Mesothelial cell of epicardium (in vitro differentiated cells): ENCODE data around the gene SERPINB3. TPM values are rescaled to one million over a fixed set of nuclear protein-coding genes. Genes with fewer than 3 reads are reported as not detected.

Experiments
- DNase-seq, 2 experiments: peaks; one replicate each; pipeline ENCODE4 v3.0.0; 2021; ENCODE audit warnings: low spot score in 2 of 2; ENCODE audit not compliant: unreplicated experiment in 2 of 2
- H3K27ac Mint-ChIP-seq: 2 replicates; pipeline ENCODE4 v1.8.0; 2021; ENCODE audit warnings: mixed read lengths
- H3K27me3 Mint-ChIP-seq: 2 replicates; pipeline ENCODE4 v1.8.0; 2021; ENCODE audit warnings: low read depth, mixed read lengths
- H3K36me3 Mint-ChIP-seq: 2 replicates; pipeline ENCODE4 v1.8.0; 2021; ENCODE audit warnings: mixed read lengths
- H3K4me1 Mint-ChIP-seq: 2 replicates; pipeline ENCODE4 v1.8.0; 2021; ENCODE audit warnings: mixed read lengths
- H3K4me3 Mint-ChIP-seq: 2 replicates; pipeline ENCODE4 v1.8.0; 2021; ENCODE audit warnings: mild to moderate bottlenecking, moderate library complexity, mixed read lengths
- H3K9me3 Mint-ChIP-seq: 2 replicates; pipeline ENCODE4 v1.8.0; 2021; ENCODE audit warnings: mixed read lengths
- CTCF ChIP-seq: fragments of 200-600 bp; sonication (generic); IDR thresholded peaks from one replicate; pipeline ENCODE4 v1.5.0; 2021; ENCODE audit warnings: antibody characterized with exemption; ENCODE audit not compliant: unreplicated experiment
- total RNA-seq: library from RNA; stranded (reverse); gene quantifications from 3 replicates; pipeline ENCODE4 v1.2.1, GENCODE V29; 2021

Gene SERPINB3
- total RNA-seq, 1 donor from 2014 or later = not detected

- Mint-ChIP-seq H3K27me3 (peaks cover 12% of the 10 kb centered on the region), H3K4me1 (no peaks in the 10 kb centered on the region), H3K27ac (no peak overlapping the region), H3K9me3 (no peaks in the 10 kb centered on the region), H3K36me3 (no peaks in the 10 kb centered on the region), H3K4me3 (no peak overlapping the region)
- no peak for DNase-seq
- no peak for TF ChIP-seq CTCF
These were observed 38.8 kb upstream of the SERPINB3 start for GRCh38 chr18:63700501-63700900.

- DNase-seq = no peak
- H3K9me3 Mint-ChIP-seq = peaks cover 13% of the 10 kb centered on the region
- H3K27ac Mint-ChIP-seq = no peak overlapping the region
- no peaks in the 10 kb centered on the region for H3K4me1 Mint-ChIP-seq
- H3K36me3 Mint-ChIP-seq = no peaks in the 10 kb centered on the region
- H3K4me3 Mint-ChIP-seq = no peak overlapping the region
- no peak for TF ChIP-seq CTCF
- peaks cover 6% of the 10 kb centered on the region for H3K27me3 Mint-ChIP-seq
These were observed 35.5 kb upstream of the SERPINB3 start for GRCh38 chr18:63697097-63697660.

GRCh38 chr18:63689064-63689463, 27.4 kb upstream of the SERPINB3 start:
- Mint-ChIP-seq H3K4me3 (no peak overlapping the region), H3K36me3 (no peaks in the 10 kb centered on the region), H3K27me3 (no peaks in the 10 kb centered on the region), H3K4me1 (peaks cover 1% of the 10 kb centered on the region), H3K27ac (no peak overlapping the region), H3K9me3 (peaks cover 46% of the 10 kb centered on the region)
- DNase-seq = no peak
- TF ChIP-seq CTCF = no peak

GRCh38 chr18:63686871-63687270, 25.2 kb upstream of the SERPINB3 start:
- no peak for DNase-seq
- no peaks in the 10 kb centered on the region for H3K36me3 Mint-ChIP-seq
- H3K4me3 Mint-ChIP-seq = no peak overlapping the region
- H3K9me3 Mint-ChIP-seq = peaks cover 31% of the 10 kb centered on the region
- H3K27me3 Mint-ChIP-seq = no peaks in the 10 kb centered on the region
- H3K4me1 Mint-ChIP-seq = peaks cover 10% of the 10 kb centered on the region
- no peak overlapping the region for H3K27ac Mint-ChIP-seq
- no peak for TF ChIP-seq CTCF

- no peak overlapping the region for H3K27ac Mint-ChIP-seq
- DNase-seq = no peak
- TF ChIP-seq CTCF = no peak
- peaks cover 21% of the 10 kb centered on the region for H3K9me3 Mint-ChIP-seq
- no peak overlapping the region for H3K4me3 Mint-ChIP-seq
- H3K4me1 Mint-ChIP-seq = peaks cover 10% of the 10 kb centered on the region
- H3K36me3 Mint-ChIP-seq = no peaks in the 10 kb centered on the region
- H3K27me3 Mint-ChIP-seq = no peaks in the 10 kb centered on the region
These were observed 23.0 kb upstream of the SERPINB3 start for GRCh38 chr18:63684718-63685117.

GRCh38 chr18:63683890-63684289, 22.2 kb upstream of the SERPINB3 start:
- no peak overlapping the region for H3K4me3 Mint-ChIP-seq

More at GRCh38 chr18:63683890-63684289, 22.2 kb upstream of the SERPINB3 start:
- no peaks in the 10 kb centered on the region for H3K36me3 Mint-ChIP-seq
- no peak overlapping the region for H3K27ac Mint-ChIP-seq
- no peaks in the 10 kb centered on the region for H3K27me3 Mint-ChIP-seq
- peaks cover 10% of the 10 kb centered on the region for H3K4me1 Mint-ChIP-seq
- no peak for DNase-seq
- peaks cover 14% of the 10 kb centered on the region for H3K9me3 Mint-ChIP-seq
- TF ChIP-seq CTCF = no peak
